Activated CD4-positive, alpha-beta T cell treated with anti-CD3 and anti-CD28 coated beads for 48 hours (primary cell): ENCODE results near the gene WDFY4.

ENCODE experiments used
- DNase-seq: peaks from one replicate; pipeline ENCODE4 v3.0.0-alpha.2; 2020

The WDFY4 gene

DNA sequence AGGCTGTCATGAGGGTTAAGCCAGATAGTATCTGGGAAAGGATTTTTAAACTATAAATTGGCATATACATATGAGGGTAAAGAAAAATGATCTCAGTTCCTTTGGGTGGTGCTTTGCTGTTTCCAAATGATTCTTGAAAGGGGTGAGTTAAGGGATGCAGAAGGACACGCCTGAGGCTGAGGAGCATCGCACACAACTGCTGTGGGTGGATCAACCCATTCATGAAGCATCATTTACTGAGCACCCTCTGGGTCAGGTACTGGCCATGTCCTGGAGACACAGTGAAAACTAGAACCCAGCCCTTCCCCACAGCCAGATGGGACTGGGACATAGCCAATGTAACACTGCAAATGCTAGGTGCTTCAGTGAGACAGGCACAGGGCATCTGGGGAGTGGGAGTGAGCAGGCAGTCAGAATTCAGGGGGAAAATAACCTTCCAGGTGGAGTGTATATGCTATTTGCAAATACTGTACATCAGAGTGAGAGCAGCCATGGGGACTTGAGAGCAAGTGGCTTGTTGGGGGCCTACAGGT is 112.1 kb downstream of the WDFY4 start:
- DNase-seq, result no peak

DNA sequence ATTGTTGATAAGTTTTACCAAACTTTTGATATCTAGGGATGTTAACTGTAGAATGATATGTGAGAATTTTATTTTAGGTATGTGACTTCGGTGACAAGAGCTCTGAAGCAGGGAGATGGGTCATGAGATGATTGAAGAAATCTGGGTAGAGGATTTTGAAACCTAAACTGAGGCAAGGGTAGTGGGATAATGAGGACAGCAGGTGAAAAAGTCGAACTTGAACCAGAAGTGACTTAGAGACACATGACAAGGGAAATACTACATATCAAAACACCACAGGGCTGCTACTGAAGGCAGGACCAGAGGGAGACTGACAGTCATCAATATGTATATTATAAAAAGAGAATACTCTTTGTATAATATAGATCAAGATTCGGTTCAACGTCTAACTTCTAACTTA is 113.2 kb downstream of the WDFY4 start:
- DNase-seq, result no peak

DNA sequence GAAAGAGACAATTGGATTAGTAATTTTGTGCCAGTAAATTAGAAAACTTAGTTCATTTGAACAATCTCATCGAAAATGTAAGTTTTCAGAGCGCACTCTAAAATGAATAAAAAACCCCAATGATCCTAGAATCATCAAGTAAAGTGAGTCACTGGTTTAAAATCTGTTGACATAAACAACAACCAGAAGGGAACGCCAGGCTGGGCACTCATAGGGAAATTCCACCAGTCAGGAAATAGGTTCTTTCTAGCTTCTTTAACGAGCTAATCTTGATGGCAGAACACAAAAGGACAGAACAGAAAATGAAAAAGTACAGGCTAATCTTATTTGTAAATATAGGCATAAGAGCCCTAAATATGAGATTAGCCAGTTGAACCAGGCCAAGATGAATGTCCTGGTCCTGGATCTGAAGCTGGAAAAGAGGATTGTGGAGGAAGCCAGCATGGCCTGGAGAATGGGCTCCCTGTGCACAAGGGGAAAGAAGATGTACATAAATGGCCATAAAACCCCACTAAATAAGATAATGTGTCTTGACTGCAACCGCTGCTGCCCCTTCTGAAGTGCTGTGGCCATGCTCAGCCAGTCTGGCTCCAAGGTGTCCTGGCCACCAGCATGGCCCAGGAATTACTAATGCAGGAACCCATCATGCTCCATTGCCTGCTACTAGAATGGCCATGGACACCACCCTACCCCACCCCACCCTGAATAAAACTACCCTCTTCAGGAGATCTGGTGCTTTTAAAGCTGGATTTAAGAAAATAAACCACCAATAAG is 114.0 kb downstream of the WDFY4 start:
- no peak for DNase-seq

DNA sequence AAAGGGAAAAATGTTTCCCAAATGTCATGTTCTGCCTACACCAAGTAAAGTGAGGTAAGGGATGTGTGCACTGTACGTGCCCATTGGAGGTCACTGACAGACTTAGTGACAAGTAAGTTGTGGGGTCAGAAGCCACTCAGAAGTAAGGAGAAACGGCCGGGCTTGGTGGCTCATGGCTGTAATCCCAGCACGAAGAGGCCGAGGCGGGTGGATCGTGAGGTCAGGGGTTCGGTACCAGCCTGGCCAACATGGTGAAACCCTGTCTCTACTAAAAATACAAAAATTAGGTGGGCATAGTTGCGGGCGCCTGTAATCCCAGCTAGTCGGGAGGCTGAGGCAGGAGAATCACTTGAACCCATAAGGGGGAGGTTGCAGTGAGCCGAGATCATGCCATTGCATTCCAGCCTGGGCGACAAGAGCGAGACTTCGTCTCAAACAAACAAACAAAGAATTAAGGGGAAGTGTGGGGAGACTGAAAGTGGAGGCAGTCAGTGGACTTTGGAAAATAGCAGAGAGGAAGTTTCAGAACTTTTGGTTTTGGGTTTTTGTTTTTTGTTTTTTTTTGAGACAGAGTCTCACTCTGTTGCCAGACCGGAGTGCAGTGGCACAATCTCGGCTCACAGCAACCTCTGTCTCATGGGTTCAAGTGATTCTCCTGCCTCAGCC is 114.8 kb downstream of the WDFY4 start:
- DNase-seq, result no peak

DNA sequence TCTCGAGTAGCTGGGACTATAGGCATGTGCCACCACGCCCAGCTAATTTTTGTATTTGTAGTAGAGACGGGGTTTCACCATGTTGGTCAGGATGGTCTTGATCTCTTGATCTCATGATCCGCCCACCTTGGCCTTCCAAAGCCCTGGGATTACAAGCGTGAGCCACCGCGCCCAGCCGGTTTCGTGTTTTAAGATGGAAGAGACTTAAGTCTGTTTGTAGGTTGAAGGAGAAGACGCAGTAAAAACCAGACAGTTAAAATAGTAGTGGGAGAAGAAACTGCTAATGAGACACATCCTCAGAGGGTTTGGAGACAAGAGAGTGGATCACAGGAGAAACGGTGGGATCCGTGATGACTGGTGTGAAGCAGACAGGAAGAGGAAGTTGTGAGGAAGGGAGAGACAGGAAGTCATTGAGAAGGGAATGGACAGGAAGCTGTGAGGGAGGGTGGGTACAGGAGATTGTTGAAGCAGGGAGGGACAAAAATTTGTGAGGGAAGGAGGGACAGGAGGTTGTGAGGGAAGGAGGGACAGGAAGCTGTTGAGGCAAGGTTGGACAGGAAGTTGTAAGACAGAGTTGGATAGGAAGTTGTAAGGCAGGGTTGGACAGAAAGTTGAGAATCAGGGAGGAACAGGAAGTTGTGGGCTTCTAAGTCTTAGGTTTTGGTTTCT is 115.5 kb downstream of the WDFY4 start:
- no peak for DNase-seq

DNA sequence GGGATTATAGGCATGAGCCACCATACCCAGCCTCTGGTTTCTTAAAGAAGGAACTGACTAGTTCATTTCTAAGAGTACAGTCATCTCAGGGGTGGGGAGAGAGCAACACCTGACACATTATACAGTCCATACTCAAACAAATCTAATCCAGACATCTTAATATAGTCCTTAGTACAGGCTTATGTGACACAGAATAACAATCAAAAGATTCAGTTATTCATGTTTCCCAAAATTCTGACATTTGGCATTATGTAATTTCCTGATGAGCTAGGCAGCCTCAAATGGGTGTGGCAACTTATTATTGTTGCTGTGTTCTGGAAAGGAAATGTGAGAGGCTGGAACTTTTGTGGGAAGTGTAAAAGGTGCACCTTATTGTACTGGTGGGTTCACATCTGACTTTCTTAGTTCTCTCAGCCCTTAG is 116.3 kb downstream of the WDFY4 start:
- DNase-seq, result no peak

DNA sequence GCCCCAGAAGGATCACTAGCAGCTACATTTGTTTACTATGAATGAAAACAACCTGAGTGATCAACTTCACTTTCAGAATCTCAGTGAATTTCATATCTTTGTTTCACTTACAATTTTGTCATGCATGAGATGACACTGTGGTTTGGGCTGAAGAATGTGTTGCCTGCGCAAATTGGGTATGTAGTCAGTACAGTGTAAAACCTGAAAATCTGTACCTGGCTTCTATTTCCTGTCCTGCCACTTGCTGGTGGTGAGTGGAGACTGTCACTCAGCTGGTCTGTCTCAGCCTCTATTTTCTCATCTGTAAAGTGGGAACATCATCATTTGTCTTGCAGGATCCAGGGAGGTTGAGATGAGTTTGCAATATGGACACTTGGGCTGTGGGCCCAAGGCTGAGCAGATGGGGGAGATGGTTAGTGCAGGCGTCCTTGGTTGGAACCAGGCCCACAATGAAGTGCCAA is 118.0 kb downstream of the WDFY4 start:
- DNase-seq, result no peak

DNA sequence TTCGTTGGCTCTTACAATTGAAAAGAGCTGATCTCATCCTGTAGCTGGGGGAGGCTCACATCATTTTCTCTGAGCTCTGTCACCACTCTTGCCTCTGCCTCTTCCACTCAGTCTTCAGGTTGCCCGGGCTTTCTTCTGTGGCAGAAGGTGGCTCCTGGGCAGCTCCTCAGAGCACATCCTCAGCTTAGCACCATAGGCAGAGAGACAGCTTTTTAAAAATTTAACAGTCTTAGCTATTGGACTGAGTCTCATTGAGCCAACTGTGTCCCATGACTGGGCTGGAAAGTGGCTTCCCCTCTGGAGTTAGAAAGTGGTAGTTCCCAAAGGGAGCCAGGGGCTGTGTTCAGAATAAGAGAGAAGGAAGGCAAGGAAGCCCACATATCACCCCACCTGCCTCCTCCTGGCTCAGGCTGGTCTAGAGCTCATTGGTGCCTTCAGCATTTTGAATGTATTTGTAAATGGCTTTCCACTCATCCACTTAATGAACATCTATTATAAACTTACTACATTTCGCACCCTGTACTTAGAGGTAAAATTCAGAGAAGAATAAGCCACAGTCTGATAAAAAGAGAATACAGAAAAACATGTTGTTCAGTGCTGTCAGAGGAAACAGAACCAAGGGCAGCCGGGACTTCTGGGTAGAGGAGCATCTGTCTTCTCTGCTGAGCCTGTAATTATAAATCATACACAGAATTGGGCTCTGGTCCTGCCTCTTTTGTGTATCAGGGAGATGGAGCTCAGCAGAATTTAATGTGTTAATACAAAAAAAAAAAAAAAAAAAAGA is 119.3 kb downstream of the WDFY4 start:
- no peak for DNase-seq

DNA sequence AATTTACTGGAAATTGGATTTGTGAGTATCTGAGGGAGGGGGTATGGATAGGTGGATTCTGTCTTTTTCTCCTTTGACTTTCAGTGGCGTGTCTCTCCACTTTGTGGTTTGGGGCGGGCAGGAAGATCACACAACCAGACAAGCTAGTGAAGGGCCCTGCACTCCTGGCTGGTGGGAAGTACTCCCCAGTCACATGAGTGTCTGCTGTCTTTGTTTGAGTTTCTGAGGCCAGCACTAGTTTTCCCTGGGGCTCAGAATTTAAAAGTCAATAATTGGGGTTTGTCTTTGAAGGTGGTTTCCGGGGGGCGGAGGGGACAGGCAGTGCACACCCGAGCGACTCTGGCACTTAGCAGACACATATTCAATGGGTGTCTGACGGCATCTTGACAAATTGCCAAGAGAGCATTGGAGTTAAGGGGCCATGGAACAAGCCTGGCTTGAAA is 120.1 kb downstream of the WDFY4 start:
- no peak for DNase-seq

DNA sequence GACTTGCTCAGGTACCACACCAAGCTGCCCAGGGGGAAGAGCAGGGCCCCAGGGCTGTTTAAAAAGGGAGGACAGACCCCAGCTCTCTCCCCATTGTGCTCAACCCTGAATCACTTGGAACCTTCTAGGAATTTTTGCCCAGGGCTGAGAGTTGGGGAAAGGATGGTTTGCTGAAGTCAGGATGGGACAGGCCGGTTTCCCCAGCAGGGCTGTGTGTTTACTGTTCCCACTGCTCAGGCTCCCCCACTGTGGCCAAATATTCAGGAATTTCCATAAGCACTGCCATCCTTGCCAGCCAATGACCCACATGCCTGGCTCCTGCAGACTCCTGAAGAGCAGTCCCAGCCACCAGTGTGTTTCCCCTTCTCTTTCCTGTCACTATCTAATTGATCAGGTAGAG is 120.7 kb downstream of the WDFY4 start:
- no peak for DNase-seq

DNA sequence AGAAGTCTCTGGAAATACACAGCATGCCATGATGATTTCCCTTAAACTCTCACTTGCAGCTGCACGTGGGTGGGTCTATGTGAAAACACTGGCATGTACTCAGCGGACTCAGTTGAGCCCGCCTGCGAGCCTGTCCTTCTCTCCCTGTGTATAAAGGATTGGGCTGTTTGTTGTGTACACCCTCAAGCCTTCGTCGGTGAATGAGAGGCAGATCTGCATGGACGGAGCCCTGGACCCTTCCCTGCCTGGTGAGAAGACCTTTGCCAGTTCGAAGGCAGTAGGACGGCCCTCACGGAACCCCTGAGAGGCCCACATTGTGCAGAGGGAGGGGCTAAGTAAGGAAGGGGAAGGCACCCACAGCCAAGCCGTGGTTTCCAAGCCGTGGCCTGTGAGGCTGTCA is 121.2 kb downstream of the WDFY4 start:
- no peak for DNase-seq

DNA sequence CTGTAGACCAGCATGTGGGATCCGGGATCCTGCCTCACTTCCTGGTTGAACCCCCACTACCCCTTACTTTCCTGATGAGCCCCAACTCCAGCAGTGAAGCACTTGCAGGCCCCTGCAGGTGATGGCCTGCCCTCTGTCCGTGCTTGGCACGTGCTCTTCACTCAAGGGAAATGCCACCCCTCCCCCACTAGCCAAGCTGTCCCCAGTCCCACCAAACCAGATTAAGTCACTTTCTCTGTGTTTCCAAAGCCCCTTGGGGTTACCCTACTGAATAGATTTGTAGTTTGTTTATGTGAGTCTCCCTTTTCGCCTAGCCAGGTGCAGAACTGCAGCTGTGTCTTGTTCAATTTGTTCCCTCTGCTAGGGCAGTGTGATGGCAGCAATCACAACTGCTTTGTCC is 121.7 kb downstream of the WDFY4 start:
- DNase-seq, result no peak

DNA sequence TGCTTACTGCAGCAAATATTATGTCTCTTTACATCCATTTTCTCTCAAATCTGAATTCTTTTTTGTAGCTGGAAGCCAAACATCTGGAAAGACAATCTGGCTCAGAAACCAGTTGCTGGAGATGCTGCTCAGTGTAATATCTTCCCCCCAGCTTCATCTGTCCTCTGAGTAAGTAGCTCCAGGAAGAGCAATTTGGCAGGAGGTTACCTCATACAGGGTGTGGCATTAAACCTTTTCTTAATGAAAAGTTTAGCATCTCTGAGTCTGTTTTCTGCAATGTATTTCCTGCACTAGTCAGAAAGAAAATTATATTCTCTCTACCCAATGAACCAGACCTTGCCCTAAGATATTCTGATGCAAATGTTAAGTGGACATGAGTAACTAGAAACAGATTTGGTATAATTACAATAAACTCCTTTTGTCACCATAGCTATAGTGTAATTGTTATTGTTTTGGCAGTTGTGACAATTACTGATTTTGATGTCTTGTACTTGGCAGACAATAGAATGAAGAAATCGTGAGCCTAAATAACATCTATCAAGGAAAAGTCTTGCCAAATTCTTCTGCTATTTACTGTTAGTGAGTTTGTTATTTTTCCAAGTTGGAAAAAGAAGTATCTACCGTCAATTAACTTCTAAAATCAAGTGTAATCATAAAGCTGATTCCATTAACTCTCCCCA is 123.3 kb downstream of the WDFY4 start:
- DNase-seq, result no peak

DNA sequence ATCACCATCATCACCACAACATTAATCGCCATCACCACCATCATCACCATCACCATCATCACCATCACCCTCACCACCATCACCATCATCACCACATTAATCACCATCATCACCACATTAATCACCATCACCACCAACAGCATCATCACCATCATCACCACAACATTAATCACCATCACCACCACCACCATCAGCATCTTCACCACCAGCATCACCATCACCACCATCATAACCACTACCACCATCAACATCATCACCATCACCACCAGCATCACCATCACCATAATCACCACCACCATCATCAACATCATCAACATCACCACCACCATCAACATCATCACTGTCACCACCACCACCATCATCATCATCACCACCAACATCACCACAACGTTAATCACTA is 124.6 kb downstream of the WDFY4 start:
- no peak for DNase-seq

DNA sequence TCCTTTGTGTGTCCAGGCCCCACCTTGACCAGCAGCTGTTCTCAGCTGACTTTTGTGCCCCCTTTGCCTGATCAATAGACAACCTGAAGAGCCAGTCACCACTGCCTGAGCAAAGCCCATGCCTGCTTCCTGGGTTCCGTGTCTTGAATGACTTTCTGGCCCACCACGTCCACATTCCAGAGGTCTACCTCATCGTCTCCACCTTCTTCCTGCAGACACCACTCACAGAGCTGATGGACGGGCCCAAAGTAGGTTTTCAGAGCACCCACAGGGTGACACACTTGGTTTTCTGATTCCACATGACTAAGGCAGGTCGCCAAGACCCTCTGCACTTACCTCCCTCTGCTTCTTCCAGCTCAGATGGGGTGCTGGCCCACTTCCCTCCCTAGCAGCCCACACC is 126.8 kb downstream of the WDFY4 start:
- no peak for DNase-seq

DNA sequence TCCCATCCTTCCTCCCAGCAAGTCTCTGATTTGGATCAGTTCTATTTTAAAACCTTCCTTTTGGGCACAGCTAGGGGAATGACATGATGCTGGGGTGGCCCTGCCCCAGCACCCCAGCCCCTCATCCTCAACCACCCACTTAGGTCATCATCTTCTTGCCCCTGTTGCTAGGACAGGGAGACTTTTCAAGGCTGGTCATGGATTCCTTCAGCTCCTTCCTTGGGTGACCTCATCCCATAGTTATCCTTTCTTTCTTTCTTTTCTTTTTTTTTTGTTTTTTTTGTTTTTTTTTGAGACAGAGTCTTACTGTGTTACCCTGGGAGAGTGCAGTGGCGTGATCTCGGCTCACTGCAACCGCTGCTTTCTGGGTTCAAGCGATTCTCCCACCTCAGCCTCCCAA is 127.2 kb downstream of the WDFY4 start:
- DNase-seq, result no peak

DNA sequence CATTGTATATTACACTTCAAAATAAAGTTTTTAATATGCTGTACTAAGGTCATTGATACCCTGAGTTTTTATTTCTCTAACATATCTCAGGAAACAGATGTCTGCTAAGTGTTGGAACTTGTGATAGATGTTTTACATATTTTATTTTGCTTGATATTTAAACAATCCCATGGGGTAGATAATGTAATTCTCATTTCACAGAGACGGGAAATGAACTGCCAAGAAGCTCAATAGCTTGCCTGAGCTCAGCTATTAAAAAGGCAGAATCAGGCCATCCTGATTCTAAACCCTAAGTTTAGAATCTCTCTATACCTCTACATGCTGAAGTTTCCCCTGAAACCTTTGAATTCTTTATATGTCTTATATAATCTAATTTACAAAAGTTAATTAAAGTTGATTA is 128.6 kb downstream of the WDFY4 start:
- no peak for DNase-seq

DNA sequence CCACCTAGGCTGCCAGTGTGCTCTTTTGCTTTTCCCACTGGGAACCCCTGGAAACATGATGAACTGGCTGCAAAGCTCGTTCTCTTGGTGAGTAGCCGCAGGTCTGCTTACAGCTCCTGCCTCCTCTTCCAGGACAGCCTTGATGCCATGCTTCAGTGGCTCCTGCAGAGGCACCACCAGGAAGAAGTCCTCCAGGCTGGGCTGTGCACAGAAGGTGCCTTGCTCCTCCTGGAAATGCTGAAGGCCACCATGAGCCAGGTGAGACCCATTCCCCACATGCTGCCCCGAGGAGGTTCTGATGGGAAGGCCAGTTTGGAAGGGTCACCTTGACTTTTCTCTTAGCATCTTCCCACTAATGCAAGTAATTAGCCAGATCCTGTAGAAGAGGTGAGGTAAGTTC is 129.2 kb downstream of the WDFY4 start:
- DNase-seq, result no peak

DNA sequence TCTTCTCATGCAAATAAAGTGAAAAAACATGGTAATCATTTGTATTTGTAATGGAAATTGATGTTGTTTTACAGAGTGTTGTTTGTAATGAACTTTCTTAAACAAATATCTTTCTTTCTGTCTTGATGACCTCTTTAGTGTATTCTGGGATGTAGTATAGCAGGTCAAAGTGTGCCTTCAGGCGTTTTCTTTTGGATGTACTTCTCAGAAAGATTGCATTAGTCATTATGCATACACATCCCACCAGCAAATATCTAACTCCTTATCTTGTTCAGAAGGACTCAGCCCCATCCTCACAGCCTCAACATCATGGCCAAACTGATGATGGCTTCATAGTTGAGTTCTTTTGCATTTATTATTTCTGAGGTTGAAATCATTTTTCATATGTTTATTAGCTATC is 130.3 kb downstream of the WDFY4 start:
- DNase-seq, result no peak

DNA sequence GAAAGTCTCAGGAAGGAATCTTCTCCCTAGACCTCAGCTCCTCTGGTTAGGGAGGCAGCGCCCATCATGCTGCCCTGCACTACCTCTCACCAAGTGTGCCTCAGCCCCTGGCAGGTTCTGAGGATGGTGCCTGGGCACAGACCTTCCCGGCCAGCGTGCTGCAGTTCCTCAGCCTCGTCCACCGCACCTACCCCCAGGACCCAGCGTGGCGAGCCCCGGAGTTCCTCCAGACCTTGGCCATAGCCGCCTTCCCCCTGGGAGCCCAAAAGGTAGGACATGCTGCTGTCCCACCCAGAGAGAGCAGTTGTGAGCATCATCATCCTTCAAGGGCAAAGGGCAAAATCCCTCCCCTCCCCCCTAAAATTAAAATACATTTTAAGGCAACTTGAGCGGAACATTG is 132.5 kb downstream of the WDFY4 start:
- DNase-seq, result no peak

DNA sequence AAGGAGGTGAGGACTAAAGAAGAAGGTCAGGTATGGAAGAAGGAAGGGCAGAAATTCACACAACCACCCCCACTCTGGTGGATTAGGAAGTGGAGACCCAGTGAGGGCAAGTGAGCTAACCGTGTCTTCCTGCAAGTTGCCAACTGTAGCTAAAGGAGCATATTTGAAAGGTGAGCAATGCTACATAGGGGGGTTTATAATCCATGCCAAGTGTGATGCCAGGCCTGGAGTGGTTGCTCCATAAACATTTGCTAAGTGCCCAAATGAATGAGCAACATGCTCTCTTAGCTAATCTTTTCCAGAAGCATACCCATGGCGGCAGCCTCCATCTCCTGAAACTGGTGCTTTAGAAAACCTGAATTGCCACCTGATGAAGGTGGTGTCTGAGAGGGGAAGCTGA is 133.4 kb downstream of the WDFY4 start:
- DNase-seq, result no peak

DNA sequence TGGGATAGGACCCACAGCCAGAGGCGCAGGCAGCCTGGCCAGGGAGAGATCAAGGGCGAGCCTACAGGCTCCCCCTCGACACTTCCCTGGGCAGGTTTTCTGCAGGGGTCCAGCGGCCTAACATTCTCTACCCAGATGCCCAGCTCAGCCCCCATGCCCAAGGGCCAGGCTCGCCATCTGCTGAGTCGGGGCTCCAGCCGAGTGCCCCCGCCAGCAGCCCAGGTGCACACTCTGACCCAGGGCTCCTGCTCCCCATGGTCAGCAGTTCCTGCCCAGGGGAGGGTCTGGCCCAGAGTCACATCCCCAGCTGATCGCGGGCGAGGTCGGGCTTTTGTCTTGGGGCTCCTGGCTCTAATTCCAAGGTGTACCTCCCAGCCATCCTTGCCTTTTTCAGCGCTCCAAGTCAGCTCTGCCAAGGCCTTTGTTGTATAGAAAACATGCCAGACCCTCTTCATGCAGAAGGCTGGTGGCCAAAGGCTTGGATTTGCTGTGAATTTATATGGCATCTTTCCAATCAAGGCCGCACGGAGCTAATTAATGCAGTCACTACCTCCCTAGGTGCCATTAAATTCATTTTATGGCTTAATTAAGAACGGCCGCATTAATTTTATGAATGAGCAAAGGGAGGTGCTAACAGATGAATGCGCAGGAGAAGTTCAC is 134.3 kb downstream of the WDFY4 start:
- DNase-seq, result no peak
